ENCODE measurements around the gene DAP3.
"Not testable (repeated sequence)": the region's sequence is repeated elsewhere in the genome, so short reads cannot be mapped to it uniquely, and the experiment has no call there.

Gene DAP3

DNA sequence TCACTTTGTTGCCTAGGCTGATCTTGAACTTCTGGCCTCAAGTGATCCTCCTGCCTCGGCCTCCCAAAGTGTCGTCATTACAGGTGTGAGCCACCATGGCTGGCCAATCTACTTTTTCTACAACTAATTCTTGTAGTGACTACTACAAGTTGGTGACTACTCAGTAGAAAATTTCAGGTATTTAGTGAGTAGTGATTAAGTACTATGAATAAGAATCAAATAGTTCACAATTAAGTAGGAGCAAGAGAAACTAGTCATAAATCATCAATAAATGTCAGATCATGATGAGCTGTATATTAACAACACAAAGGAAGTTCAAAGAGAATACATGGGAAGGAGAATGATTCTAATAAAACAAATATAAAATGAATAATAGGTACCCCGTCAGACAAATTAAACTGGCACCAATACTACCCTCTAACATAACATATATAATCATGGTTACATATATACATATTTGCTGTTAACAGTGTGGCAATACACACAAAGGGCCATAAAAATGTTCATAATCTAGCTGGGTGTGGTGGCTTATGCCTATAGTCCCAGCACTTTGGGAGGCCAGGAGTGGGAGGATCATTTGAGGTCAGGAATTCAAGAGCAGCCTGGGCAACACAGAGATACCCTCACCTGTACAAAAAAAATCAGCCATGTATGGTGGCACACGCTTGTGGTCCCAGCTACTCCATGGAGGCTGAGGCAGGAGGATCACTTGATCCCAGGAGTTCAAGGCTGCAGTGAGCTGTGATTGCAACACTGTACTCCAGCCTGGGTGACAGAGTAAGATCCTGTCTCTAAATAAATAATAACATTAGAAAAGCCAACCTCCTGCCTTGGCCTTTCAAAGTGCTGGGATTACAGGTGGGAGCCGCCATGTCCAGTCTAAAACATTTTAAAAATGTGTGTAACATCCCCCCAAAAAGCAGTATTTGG, 19.4 kb upstream of the DAP3 start:
- no peak for DNase-seq (ENCODE audit: low read depth)
- TF ChIP-seq, protein P1, sequence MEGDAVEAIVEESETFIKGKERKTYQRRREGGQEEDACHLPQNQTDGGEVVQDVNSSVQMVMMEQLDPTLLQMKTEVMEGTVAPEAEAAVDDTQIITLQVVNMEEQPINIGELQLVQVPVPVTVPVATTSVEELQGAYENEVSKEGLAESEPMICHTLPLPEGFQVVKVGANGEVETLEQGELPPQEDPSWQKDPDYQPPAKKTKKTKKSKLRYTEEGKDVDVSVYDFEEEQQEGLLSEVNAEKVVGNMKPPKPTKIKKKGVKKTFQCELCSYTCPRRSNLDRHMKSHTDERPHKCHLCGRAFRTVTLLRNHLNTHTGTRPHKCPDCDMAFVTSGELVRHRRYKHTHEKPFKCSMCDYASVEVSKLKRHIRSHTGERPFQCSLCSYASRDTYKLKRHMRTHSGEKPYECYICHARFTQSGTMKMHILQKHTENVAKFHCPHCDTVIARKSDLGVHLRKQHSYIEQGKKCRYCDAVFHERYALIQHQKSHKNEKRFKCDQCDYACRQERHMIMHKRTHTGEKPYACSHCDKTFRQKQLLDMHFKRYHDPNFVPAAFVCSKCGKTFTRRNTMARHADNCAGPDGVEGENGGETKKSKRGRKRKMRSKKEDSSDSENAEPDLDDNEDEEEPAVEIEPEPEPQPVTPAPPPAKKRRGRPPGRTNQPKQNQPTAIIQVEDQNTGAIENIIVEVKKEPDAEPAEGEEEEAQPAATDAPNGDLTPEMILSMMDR (IDR thresholded peaks at IDR 0.05; ENCODE audit: low read depth, low read length, missing control alignments) = no peak
- H3K4me3 ChIP-seq (ENCODE audit: low read depth, low read length) = no peak overlapping the region

DNA sequence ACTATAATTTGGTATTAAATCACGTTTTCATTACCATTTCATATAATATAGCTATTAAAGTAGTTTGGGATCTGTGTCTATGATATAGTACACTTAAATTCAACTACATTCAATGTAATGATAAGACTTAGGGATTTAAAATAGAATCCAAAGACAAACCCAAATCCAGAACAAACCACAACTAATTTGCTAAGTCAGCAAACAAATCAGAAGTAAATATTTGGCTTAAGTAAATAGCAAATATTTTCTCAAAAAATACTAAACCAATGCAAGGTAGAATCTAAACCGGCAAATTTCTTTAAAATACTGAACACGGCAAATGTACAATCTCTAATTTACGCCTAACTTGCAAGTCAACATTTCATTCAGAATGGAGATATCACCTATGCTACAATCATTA, 17.1 kb upstream of the DAP3 start:
- DNase-seq (ENCODE audit: low read depth) = no peak
- H3K4me3 ChIP-seq (ENCODE audit: low read depth, low read length) = no peak overlapping the region
- TF ChIP-seq, protein P1 (IDR thresholded peaks at IDR 0.05; ENCODE audit: low read depth, low read length, missing control alignments) = no peak

GRCh38 chr1:155673003-155673402, 15.9 kb upstream of the DAP3 start:
- DNase-seq (ENCODE audit: low read depth) = no peak
- no peak overlapping the region for H3K4me3 ChIP-seq (ENCODE audit: low read depth, low read length)
- TF ChIP-seq, protein P1 (IDR thresholded peaks at IDR 0.05; ENCODE audit: low read depth, low read length, missing control alignments) = no peak

- no peak overlapping the region for H3K4me3 ChIP-seq (ENCODE audit: low read depth, low read length)
- TF ChIP-seq, protein P1 (IDR thresholded peaks at IDR 0.05; ENCODE audit: low read depth, low read length, missing control alignments) = no peak
- no peak for DNase-seq (ENCODE audit: low read depth)
Observed at GRCh38 chr1:155678027-155678426, 10.9 kb upstream of the DAP3 start.

GRCh38 chr1:155678992-155679391, 9.9 kb upstream of the DAP3 start:
- DNase-seq (ENCODE audit: low read depth); H3K4me3 ChIP-seq (ENCODE audit: low read depth, low read length): not testable (repeated sequence)

DNA sequence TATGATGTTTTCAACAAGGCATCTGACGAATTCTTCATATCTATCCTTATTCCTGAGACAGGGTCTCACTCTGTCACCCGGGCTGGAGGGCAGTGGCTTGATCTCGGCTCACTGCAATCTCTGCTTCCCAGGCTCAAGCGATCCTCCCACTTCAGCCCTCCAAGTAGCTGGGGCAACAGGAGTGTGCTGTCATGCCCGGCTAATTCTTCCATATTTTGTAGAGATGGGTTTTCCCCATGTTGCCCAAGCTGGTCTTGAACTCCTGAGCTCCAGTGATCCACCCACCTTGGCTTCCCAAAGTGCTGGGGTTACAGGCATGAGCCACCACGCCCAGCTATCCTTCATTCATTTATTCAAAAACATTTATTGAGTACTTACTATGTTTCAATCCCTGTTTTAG, 8.4 kb upstream of the DAP3 start:
- TF ChIP-seq, protein P1 (IDR thresholded peaks at IDR 0.05; ENCODE audit: low read depth, low read length, missing control alignments) = no peak
- H3K4me3 ChIP-seq (ENCODE audit: low read depth, low read length) = no peak overlapping the region
- no peak for DNase-seq (ENCODE audit: low read depth)

DNA sequence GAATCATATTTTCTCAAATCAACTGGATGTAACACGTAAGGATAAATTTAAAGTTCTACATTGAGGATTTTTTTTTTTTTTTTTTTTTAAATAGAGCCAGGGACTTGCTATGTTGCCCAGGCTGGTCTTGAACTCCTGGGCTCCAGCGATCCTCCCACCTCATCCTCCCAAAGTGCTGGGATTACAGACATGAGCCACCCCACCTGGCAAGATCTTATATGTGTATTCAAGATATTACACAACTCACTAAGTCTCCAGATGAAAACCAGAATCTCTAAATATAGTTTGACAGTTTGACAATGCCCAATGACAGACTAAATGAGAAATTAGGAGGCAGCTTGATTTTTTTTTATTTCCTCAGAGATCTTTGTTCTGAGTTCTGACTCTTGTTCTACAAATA, 7.1 kb upstream of the DAP3 start:
- TF ChIP-seq, protein P1 (IDR thresholded peaks at IDR 0.05; ENCODE audit: low read depth, low read length, missing control alignments) = no peak
- DNase-seq (ENCODE audit: low read depth) = no peak
- no peak overlapping the region for H3K4me3 ChIP-seq (ENCODE audit: low read depth, low read length)

DNA sequence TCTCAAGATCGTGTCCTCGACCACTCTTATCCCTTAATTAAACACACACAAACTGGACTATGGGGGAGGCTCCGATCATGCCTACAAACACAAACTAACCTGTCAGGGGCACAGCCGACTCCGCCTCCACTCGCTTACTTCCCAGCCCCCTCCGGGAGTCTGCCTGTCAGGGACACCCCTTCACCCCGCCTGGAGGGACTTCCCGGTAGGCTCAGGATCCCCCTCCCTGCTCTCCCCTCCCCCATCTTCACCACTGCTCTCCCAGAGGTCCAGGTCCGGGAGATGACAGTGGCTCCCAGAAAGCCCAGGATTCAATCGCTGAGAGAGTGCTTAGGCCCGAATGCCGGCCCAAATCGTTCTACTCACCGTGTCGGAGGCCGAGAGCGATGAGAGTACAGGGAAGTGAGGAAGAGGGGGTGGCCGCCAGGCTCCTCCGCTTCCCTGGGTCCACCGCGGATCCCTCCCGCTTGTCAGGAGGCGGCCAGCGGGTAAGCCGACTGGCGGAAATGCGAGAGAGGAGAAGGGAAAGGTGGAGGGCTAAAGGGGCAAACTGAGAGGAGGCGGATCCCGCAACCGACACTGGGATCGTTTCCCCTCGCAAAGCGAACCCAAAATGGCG, 1.1 kb upstream of the DAP3 start:
- DNase-seq (ENCODE audit: low read depth) = not testable (repeated sequence)
- H3K4me3 ChIP-seq (ENCODE audit: low read depth, low read length) = peak overlapping the region; percentile 68

Data from GM12864 (cell line).